ELR (cell line): ENCODE data around the gene GMPPA.
A peak's percentile ranks its signal among the peaks of the same experiment; 100 is the strongest.

Experiments used
- DNase-seq: peaks from one replicate; pipeline ENCODE4 v3.0.0-alpha.2; 2015; ENCODE audit warnings: low read depth

The GMPPA gene

DNA sequence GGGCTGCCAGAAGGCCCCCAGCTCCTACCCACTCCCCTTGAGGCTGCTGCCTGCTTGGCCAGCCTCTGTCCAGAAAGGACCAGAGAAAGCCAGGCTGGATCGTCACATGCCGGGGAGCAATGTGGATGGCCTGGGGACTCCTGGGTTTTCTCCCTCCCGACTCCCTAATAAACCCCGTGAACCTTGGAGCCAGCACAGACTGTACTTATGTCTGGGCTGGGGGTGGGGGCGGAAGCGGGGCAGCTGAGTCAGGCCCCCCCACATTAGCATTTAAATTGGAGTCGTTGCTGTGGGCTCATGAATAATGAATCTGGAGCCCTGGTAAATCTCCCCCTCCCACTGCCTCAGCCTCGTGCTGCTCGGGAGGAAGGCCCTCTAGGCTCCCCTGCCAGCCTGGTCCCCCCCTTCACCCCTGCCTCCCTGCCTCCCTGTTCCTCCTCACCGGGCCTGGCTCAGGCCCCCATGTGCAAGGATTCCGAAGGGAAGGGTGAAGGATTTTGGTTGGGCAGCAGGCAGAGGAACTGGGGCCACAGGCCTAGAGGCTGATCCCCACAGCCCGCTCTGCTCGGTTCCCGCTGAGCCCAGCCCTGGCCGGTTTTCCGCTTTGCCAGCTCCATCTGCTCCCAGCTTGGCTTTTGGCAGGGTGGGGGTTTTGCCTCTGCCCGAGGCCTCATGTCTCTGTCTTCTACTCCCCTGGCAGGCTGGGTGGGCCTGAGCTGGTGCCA lies 8.3 kb downstream of the GMPPA start:
- DNase-seq, result no peak

DNA sequence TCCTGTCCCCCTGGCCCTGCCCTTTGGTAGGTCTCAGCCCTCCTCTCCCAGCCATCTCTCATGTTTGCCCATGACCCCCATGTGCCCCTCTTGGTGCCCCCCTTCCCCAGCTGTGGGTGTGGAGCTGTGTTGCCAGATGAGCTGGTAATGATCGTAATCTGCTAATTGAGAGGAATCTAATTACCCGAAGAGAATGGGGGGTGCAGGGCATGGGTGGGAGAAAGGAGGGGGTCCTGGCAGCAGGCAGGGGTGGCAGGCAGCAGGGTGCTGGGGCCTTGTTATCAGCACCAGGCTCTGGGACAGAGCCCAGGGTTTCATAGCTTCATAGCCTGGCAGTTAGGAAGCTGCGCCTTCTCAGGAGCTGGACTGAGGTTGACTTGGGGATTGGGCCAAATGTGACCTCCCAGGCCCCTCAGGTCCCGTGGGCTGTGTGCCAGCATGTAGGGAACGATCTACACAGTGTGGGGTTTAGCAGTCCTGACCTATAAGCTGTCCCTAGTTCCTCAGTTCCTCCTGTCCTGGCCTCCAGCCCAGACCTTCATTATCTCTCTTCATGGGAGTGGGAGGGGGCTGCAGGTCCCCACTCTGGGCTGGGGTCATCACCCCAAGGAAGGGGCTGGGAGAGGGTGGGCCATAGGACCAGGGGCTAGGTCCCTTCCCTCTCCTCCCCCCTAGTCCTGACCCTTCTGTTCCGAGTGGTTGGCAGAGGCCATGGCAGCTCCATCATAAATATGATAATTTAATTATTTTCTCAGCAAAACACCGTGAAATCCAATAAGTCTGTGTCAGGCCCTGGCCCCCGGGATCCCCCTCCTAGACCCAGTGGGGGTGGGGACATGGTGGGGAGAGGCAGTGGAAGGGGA lies 9.1 kb downstream of the GMPPA start:
- DNase-seq, result no peak

DNA sequence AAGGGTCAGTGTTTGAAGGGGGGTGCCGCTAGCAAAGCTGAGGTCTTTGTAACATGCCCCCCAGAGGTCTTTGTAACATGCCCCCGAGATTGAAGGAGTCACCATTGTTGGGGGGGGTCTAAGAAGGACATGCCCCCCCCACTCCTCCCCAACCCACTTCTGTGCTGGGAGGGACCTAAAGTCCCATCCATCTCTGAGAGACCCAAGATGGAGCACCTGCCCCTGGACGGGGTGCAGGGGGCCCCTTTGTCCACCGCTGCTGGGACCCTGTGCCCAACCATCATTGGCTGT lies 9.7 kb downstream of the GMPPA start:
- DNase-seq, result no peak

DNA sequence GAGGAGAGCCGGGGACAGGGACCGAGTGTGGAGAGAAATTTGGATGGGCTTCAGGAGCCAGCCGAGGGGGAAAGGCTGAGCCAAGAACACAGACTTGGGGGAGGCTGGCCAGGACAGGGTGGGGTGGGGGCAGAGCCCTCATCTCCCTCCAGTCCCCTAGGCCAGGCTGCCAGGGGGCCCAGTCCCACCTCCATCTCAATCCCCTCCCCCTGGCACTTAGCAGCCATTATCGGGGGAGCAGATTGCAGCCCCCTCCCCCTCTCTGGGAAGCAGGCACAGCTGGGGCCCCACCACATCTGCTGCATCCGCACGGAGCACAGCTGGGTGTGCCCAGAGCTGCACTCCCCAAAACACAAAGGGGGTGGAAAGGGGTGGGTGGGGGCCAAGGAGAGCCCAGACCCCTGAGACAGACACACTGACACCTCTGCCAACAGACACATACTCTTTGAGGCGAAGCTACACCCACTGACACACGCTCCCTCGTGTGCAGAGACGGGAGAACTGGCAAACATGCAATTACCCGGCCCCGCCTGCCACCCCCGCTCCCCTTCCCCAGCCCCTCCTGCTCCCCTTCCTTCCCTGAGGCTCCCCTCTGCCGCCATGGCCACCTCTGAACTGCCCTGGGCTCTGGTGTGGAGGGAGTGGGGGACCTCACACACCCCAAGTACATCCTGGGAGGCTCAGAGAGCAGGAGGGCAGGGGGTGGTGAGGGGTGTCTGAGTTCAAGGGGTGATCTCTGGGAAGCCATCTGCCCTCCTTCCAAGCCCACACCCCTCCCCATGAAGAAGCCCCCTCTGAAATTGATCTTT lies 10.5 kb downstream of the GMPPA start:
- no peak for DNase-seq

DNA sequence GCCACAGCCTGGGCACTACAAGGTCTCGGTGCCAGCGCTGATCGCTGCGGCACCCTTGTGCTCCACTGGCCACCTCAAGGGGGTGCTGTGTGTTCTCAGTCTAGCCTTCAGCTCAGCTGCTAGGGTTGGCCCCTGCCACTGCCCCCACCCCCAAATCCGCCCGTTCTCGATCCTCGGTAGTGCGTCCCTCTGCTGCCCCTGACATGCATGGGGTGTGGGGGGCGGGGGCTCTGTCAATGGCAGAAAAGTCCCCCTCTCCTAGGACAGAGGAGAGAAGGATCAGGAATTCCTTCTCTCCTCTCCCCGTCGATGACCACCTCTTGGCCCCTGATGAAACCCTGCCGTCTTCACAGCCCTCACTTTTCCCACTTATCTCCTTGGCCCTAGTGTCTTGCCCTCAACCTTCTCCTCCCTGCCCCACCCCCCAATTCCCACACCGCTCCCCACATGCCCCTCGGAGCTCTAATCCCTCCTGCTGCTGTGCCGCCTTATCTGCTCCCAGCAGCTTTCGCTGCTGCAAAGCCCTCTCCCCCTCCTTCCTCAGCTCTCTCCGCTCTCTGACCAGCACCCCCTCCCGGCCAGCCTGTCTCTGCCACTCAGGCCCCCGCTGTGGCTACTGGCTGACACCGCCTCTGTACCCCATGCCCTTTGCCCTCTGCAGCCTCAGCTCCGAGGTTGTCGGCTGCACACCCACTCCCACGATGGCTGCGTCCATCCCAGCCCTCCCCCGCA lies 11.3 kb downstream of the GMPPA start:
- peak; percentile 59 for DNase-seq

DNA sequence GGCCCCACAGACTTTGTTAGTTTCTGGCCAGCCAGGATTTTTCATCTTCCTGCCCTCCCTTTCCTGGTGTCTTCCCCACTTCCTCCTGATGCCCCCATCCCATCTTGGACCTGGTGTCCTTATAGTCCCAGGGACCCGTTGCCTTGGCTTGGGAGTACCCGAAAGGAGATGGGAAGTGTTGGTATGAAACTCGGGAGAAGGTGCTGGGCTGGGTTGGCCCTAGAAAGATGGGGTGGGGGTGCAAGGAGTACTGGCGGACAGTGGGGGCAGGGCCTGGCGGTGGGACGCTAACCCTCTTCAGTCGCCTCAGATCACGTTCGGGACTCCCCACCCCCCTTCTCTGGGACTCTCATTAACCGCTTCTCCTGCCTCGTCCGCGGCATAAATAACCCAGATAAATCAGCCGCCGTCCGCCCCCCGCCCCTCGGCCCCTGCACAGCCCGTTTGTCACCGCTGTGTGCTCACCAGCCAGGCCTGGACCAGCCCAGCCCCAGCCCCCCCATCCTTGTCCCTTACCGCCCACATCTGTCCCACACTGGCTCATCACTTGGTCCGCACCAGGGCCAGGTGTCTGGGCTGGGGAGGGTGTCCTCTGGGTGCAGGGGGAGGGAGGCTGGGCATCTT lies 11.9 kb downstream of the GMPPA start:
- no peak for DNase-seq

DNA sequence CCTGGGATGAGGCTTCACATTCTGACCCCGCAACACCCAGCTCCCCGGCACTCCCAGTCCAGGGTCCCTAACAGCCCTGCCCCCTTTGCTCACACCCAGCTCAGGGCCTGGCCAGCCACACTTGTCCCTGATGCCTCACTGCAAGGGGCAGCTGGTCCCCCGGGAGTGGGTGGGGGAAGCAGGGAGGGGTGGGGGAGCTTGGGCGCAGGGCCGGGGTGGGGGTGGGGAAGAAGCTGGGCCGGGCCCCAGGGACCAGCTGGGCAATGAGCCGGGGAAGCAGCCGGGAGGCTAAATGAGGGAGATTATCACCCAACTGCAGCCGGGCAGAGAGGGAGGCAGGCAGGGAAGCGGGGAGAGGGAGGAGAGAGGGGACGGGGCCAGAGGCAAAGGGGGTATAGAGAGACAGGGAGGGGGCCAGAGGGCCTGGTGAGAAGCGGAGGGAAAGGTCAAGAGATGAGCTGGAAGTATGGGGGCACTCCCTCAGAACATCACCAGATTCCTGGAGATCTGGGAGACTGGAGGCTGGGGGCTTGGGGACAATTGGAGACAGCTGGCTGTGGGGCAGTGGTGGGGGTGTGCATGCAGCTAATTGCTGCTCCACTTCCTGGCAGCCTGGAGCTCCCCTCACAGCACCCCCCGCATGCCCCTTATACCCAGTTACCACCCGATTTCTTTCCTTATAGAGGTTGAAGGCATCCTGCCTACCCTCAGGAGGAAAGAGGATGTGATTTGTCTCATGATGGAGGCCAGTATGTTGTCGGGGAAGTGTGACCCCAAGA lies 13.0 kb downstream of the GMPPA start:
- no peak for DNase-seq

DNA sequence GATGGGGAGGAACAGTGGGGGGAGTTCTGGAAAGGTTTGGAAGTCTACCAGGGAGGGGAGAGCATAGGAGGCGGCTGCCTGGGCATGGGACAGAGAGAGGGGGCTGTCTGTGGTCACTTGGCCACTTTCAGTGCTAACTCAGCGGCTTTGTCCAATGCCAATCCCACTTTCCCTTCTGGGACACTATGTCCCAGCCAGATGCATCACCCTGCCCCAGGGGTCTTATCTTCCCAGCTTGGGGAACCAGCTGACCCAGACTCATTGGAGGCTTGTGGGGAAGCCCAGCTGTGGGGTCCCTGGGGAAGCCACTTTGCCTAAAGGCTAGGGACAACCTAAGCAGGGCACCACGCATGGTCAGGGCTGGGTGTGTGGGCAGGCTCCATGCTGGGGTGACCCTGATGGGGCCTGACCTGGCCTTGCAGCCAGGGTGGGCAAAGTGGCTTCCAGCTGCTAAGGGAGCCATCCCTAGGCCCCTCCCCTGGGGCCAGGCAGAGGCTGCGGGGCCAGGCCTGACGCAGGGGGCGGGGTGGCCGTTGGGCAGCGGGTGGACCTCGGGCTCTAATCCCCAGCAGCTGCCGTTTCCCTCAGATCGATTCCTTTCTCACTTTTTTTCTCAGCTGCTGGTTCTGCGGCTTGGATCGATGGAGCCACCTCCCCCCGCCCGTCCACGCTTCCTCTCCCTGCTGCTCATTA lies 14.0 kb downstream of the GMPPA start:
- DNase-seq, result no peak

DNA sequence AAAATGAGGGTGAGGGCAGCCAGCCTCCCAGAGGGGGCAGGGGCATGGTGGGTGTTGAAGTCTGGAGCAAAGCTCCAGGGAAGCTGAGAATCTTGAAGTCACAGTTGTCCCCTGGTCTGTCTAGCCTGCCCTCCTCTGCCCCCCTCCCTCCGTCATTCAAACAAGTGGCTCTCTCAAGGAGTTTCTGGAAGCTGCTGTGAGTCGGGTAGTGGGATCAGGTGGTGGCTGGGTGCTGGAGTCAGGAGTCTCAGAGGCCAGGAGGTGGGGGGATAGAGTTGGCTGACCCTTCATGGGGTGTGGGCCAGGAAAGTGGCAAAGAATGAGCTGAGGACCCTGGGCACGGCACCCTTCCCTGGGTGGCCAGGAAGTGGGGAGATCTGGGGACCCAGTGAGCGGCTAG lies 15.1 kb downstream of the GMPPA start:
- no peak for DNase-seq

DNA sequence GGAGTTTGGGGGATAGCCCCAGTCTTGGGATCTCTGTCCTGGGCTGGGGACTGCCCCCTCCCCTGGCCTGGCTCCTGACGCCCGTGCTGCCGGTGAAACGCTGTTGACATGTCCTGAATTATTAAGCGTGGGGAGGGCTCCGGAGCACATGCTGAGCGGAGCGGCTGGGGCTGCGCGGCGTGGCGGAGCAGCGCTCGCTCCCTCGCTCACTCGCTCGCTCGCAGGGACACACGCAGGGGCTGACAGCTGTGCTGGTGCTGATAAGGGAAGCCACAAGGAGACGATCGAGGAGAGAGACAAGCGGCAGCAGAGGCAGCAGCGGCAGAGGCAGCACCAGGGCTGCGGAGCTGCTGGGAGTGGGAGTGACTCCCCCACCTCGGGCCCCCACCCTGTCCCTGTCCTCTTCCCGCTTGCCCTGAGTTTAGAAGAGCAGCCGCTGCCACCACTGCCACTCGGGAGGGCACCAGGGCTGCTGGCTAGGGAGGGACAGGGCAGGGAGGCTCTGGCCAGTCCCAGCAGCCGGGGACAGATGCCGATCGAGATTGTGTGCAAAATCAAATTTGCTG lies 15.6 kb downstream of the GMPPA start, which contains the start of gene ASIC4:
Gene ASIC4, plus strand, starts transcription at position 287 of the 566 bp plus-strand sequence. Its CDS starts 243 bp downstream, at position 530.
- DNase-seq, result no peak

DNA sequence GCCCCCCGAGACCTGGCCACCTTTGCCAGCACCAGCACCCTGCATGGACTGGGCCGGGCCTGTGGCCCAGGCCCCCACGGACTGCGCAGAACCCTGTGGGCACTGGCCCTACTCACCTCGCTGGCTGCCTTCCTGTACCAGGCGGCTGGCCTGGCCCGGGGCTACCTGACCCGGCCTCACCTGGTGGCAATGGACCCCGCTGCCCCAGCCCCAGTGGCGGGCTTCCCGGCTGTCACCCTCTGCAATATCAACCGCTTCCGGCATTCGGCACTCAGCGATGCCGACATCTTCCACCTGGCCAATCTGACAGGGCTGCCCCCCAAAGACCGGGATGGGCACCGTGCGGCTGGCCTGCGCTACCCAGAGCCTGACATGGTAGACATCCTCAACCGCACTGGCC lies 16.1 kb downstream of the GMPPA start:
- DNase-seq, result no peak

DNA sequence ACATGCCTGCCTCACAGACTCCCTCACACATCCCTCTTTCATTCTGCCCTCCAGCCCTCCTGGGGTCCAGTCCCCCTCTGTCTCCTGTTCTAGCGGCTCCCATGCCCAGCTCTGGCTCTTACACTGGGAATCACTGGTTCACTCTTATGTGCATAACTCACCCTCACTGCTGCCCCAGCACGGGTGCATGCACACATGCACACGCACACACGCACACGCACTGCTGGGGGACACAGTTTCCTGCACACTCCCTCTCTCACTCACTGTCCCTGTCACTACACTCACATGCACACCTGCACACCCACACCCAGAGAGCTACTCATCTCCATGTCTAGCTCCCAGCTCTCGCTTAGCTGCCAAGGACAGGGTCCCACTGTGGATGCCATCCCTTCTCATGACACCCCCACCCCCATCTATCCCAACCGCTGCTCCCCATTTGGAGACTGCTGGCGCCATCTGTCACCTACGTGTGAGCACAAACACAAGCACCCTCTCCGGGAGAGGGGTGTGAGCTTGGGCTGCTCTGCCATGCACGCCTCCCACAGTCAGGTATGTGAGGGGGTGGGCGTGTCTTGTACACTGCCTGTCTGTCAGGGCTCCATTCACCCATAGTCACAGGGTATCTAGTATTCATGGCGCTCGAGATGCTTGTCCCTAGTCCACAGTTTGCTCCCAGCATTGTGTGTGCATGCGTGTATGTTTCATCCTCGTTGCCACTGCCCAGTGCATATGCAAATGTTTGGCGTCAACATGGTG lies 17.4 kb downstream of the GMPPA start:
- no peak for DNase-seq

DNA sequence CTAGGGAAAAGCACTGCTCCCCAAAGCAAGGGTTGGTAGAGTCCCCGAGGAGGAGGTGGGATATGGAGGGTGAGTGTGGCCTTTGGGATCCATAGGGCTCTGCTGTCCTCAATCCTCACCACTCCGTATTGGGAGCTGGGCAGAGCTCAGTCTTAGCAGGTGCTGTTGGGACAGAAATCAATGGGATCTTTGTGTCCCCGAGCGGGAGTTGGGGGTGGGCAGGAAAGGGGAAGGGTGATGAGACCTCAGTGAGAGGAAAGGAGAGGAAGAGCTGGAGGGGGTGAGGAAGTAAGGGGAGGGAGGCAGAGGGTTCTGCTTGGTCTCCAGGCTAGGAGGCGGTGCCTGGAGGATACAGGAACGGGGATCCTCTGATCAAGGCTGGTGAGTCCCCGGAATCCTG lies 18.2 kb downstream of the GMPPA start:
- no peak for DNase-seq

DNA sequence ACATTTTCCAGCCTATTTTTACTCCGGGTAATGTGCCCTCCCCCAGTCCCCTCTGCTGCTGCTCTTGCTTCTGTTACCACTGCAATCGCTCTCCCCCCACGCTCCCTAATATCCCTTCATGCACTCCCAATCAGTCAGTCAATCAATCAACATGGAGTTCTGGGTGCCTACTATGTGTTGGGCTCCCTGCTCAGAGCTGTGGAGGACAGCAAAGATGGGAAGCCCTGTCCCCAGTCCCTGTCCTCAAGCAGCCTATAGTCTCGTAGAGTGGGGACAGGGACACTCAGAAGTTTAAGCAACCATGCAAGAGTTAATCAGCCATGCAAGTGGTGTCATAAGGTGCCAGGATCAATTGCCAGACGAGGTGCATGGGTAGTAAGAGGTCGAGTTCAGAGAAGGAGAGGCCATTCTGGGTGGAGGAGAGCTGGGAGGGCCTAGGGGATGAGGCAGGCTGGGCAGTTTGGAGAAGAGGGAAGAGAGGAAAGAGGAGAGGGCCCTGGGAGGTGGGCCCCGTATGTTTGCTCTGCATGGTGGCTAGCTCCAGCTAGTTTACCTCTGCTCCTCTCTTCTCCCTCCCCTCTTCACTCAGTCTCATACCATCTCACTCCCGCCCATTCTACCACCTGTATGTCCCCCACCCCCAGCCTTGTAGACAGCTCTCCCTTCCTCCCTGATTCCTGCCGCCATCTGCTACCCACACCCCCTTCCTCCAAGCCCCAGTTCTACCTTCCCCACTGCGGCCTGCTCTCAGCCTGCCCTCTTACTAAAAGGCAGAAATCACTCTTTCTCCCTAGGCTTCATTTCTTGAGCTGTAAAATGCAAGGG lies 19.5 kb downstream of the GMPPA start:
- DNase-seq, result no peak

DNA sequence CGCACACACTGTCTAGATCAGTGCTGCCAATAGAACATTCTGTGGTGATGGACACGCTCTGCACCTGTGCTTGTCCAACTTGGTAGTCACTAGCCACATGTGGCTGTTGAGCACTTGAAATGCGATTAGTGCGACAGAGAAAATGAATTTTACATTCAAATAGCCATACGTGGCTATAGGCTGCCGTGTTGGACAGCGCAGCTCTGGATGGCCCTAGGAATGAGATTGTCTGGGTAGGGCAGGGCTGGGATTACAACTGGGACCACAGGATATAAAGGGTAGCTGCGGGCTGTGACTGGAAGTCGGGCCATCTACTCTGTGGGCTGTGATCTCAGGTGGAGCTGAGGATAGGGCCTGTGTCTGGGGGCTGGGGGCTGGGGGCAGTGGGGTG lies 20.8 kb downstream of the GMPPA start:
- DNase-seq, result no peak

DNA sequence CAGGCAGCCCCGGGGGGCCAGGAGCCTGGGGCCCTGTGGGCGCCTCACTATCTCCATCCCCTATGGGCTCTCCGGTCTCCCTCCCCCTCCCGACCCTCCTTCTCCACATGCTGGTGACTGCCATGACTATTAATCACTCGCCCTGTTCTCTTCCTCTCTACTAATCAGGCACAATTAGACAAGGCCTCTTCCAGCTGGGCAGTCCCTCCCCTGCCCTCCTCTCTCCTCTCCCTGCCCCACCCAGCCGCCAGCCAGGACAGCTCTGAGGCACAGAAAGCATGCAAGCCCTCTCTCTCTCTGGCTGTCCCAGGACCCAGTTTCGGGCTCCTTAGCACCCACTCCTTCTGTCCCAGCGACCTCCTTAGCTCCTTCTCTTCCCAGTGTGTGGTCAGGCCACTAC lies 21.4 kb downstream of the GMPPA start:
- no peak for DNase-seq

DNA sequence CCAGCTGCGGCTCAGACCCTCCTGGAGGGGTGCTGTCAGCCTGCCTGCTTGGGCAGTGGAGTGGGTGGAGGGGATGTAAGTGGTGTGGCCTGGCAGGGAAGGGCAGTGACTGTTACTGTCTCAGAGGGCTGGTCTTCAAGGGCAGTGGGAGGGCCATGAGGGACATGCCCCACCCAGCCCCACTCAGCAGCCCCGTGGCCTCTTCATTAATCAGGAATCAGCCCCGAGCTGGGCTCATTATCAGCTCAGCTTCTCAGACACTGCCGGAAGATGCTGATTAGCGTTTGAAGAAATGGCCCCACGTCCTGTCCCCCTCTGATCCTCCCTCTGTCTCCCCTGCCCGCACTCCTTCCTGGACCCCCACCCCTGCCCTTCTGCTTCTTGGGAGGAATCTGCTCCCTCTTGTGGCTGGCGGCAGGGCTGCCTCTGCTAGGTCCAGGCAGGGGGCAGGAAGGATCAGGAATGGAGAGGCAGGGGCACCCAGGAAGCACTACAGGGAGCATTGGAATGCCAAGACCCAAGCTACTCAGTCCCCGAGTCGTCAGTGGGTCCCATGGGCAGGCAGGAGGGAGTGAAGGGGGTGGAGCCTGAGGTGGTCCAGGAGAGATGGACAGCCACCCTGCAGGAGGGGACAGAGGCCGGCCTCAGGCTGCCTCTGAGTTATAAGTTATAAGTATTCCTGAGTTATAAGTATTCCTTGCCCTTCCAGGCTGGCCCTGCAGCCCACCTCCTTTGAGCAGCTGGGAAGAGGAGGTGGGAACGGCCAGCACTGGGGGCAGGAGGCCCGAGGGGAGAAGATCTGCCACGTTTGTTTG lies 22.6 kb downstream of the GMPPA start:
- peak; percentile 70 for DNase-seq
